Mammary epithelial cell (primary cell): ENCODE measurements around the gene KRTAP4-9.

ENCODE experiments used
- CTCF ChIP-seq, 2 donors: IDR thresholded peaks in 1 of 2; conservative IDR thresholded peaks in 1 of 2; 2 replicates each; pipeline ENCODE4 v1.5.1; 2011 to 2012; ENCODE audit warnings: inconsistent platforms in 2 of 2, low read length in 2 of 2, mild to moderate bottlenecking in 2 of 2, control low read depth in 1 of 2, low read depth in 1 of 2; ENCODE audit not compliant: insufficient read depth in 1 of 2; ENCODE audit errors: extremely low read depth in 1 of 2
- EZH2 ChIP-seq: IDR thresholded peaks from 2 replicates; pipeline ENCODE4 v1.6.1; 2012; ENCODE audit warnings: low read length, inconsistent platforms, borderline replicate concordance

GRCh38 chr17:41145261-41145660, 40.1 kb downstream of the KRTAP4-9 start:
- TF ChIP-seq CTCF (conservative IDR thresholded peaks at IDR 0.05 in 1 of 2, IDR thresholded peaks at IDR 0.05 in 1 of 2; ENCODE audit: extremely low read depth in 1 of 2, insufficient read depth in 1 of 2, low read depth in 1 of 2, low read length in 2 of 2) (no peak), EZH2 (no peak)
